AG04450 (cell line): ENCODE data around the gene JMJD1C. TPM values are rescaled to one million over a fixed set of nuclear protein-coding genes. Genes with fewer than 3 reads are reported as not detected.
A peak's percentile ranks its signal among the peaks of the same experiment; 100 is the strongest.

Experiments
- CTCF ChIA-PET: fragments of 300-600, 350-600 bp; formaldehyde crosslinking; extraction: SDS; loops from one replicate; lab custom pipeline; 2022; ENCODE audit warnings: antibody characterized with exemption, inconsistent platforms; lab: Charles Lee
- POLR2A ChIA-PET: fragments of 350-600 bp; formaldehyde crosslinking; extraction: SDS; loops from one replicate; lab custom pipeline; 2021; ENCODE audit warnings: antibody characterized with exemption, inconsistent platforms; lab: Yijun Ruan, JAX
- DNase-seq: peaks from one replicate; pipeline ENCODE4 v3.0.0-alpha.2; 2011; ENCODE audit warnings: low read depth, low spot score
- H3K27ac ChIP-seq: one replicate; pipeline ENCODE4 v1.5.1; 2012; ENCODE audit warnings: low read depth, low read length, control low read depth
- H3K27me3 ChIP-seq: one replicate; pipeline ENCODE4 v1.6.0; 2012; ENCODE audit warnings: low read length; ENCODE audit not compliant: control insufficient read depth, insufficient read depth
- H3K4me3 ChIP-seq: 2 replicates; pipeline ENCODE4 v1.5.1; 2011; ENCODE audit warnings: mild to moderate bottlenecking, low read depth, low read length, control low read depth
- H3K9me3 ChIP-seq: 2 replicates; pipeline ENCODE4 v1.5.1; 2012; ENCODE audit warnings: low read length; ENCODE audit not compliant: control insufficient read depth, insufficient read depth
- CTCF ChIP-seq: IDR thresholded peaks from 2 replicates; pipeline ENCODE4 v1.5.1; 2011; ENCODE audit warnings: low read depth, low read length, control low read depth, inconsistent platforms
- polyA plus RNA-seq: library from polyadenylated mRNA; depleted of rRNA; stranded (reverse); fragments of >200 nt; gene quantifications from 2 replicates; pipeline ENCODE4 v1.2.3, GENCODE V29; 2011

Gene JMJD1C
- polyA plus RNA-seq, 1 experiment: 45.0 TPM

- ChIA-PET POLR2A (no interaction called here), CTCF (interaction anchor here (0.9 to 3.2 kb wide), 3 partner anchors 37 to 276 kb away, joined by 3 to 10 read pairs (median 3); no protein-coding TSS in a partner anchor)
- Histone ChIP-seq H3K4me3 (no peak overlapping the region), H3K9me3 (peaks cover 9% of the 10 kb centered on the region), H3K27ac (peak overlapping the region; percentile 53), H3K27me3 (no peaks in the 10 kb centered on the region)
- no peak for TF ChIP-seq CTCF
- no peak for DNase-seq
Measured at GRCh38 chr10:63491588-63492316, 26.0 kb upstream of the JMJD1C start.

- DNase-seq: no peak
- TF ChIP-seq CTCF: no peak
- CTCF ChIA-PET: interaction anchor here (0.7 to 3.2 kb wide), 2 partner anchors 12 to 230 kb away, joined by 3 to 10 read pairs; no protein-coding TSS in a partner anchor
- no peak overlapping the region for H3K4me3 ChIP-seq
- POLR2A ChIA-PET: no interaction called here
- no peaks in the 10 kb centered on the region for H3K27me3 ChIP-seq
- peaks cover 7% of the 10 kb centered on the region for H3K9me3 ChIP-seq
- no peak overlapping the region for H3K27ac ChIP-seq
Measured at GRCh38 chr10:63489838-63490237, 24.1 kb upstream of the JMJD1C start.

DNA sequence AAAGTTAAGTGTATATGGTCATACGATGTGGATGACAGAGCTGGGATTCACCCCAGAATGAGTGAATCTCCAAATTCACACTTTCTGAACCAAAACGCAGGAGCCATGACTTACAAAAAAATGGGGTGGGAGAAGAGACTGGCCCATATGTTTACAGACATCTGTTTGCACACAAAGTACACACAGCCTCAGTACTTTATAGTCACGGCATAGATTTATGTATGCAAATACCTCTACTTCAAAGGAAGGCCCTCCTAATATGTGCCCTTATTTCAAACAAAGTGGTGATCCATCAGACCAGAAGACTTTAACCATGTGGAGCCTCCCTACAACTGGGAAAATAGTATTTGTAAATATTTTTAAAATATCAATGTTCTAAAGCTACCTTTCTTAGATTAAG is 22.2 kb upstream of the JMJD1C start:
- no peak for TF ChIP-seq CTCF
- DNase-seq: no peak
- no peak overlapping the region for H3K4me3 ChIP-seq
- H3K27me3 ChIP-seq: no peaks in the 10 kb centered on the region
- POLR2A ChIA-PET: no interaction called here
- no peak overlapping the region for H3K27ac ChIP-seq
- H3K9me3 ChIP-seq: peaks cover 7% of the 10 kb centered on the region
- CTCF ChIA-PET: interaction anchor here (0.8 kb wide), 1 partner anchor 321 kb away, joined by 4 read pairs; no protein-coding TSS in a partner anchor

DNA sequence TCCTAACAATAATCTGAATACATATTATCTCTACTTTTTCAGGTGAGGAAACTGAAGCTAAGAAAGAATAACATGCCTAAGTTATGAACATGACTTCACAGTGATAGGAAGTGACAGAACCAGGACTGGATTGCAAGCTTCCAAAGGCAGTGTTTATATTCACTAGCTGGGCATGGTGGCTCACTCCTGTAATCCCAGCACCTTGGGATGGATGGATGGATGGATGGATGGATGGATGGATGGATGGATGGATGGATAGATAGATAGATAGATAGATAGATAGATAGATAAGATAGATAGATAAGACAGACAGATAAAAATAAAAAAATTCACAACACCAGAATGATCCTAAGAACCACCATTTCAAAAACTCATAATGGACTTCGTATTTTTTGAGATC is 18.2 kb upstream of the JMJD1C start:
- Histone ChIP-seq H3K27ac (no peak overlapping the region), H3K4me3 (no peak overlapping the region), H3K9me3 (no peaks in the 10 kb centered on the region), H3K27me3 (no peaks in the 10 kb centered on the region)
- ChIA-PET CTCF (interaction anchor here (1.4 kb wide), 1 partner anchor 236 kb away, joined by 4 read pairs; no protein-coding TSS in a partner anchor), POLR2A (no interaction called here)
- no peak for DNase-seq
- no peak for TF ChIP-seq CTCF

DNA sequence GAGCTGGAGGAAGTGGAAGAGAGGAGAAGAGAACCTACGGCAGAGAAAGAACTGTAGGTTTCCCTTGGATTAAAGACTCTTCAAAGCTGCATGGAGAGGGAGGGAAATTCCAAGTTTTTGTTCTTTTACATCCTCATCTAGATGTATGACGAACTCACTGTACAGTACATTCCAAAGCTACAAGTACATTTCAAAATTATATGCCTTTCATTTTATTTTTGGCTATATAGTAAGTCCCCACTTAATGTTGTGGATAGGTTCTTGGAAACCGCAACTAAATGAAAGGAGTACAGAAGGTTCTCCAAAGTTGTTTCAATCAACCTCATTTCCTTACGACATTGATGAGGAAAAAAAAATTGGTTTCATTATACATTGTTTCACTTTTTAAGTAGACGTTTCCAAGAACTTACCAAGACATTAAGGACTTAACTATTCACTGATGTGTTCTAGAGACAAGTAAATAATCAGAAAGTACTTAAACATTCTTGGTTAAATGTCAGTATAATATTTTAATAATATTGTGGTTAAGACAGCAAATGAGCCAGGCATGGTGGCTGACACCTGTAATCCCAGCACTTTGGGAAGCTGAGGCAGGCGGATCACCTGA is 16.1 kb upstream of the JMJD1C start:
- Histone ChIP-seq H3K27me3 (no peaks in the 10 kb centered on the region), H3K4me3 (no peak overlapping the region), H3K27ac (no peak overlapping the region), H3K9me3 (no peaks in the 10 kb centered on the region)
- POLR2A ChIA-PET: no interaction called here
- CTCF ChIA-PET: interaction anchor here (0.8 to 1.0 kb wide), 2 partner anchors 265 to 315 kb away, joined by 4 read pairs; no protein-coding TSS in a partner anchor
- DNase-seq: no peak
- no peak for TF ChIP-seq CTCF
